ENCODE measurements around the gene CUX1.

DNA sequence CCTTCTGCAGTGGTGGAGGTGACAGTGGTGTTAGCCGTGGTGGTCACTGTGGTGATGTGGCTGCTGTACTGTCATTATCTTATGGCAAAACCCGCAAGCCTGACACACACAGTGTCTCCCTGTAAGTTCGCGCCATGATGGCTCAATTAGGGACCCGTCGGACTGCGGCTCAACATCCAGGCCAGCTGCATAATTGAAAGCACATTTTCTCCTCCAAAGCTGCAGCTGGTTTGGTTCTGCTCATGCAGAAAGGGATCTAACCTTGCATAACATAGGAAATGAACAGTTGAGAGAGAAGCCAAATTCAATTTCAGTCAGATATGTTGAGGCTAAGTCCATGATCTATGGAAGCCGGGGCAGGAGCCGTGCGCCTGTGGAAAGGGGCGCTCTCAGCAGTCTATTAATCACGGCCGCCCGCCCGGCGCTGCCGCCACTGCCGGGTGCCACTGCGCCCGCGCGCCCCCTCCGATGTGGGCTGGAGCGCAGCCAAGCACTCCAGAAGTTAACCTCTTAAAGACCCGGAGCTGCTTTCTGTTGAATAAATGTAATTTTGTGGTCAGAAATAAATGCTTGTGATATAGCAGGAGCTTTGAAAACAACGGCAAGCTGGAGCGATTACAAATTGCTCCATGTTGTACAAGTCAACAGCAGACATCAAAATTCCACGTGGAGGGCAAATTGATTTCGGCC is 227.7 kb downstream of the CUX1 start:
- TF ChIP-seq, protein P1, sequence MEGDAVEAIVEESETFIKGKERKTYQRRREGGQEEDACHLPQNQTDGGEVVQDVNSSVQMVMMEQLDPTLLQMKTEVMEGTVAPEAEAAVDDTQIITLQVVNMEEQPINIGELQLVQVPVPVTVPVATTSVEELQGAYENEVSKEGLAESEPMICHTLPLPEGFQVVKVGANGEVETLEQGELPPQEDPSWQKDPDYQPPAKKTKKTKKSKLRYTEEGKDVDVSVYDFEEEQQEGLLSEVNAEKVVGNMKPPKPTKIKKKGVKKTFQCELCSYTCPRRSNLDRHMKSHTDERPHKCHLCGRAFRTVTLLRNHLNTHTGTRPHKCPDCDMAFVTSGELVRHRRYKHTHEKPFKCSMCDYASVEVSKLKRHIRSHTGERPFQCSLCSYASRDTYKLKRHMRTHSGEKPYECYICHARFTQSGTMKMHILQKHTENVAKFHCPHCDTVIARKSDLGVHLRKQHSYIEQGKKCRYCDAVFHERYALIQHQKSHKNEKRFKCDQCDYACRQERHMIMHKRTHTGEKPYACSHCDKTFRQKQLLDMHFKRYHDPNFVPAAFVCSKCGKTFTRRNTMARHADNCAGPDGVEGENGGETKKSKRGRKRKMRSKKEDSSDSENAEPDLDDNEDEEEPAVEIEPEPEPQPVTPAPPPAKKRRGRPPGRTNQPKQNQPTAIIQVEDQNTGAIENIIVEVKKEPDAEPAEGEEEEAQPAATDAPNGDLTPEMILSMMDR (IDR thresholded peaks at IDR 0.05), result no peak
- TF ChIP-seq POLR2A (IDR thresholded peaks at IDR 0.05), result no peak

All from suprapubic skin (tissue), 3 donors.